Psoas muscle (tissue), 8 donors: Measurements from ENCODE around the gene YIF1B. TPM values are rescaled to one million over a fixed set of nuclear protein-coding genes. Genes with fewer than 3 reads are reported as not detected.

Experiments
- ATAC-seq, 4 donors: fragments of 200-7000 bp; cut with Tn5 transposase; one replicate each; pipeline ENCODE4 v1.9.1; 2020; ENCODE audit warnings: moderate library complexity in 3 of 4, mild to moderate bottlenecking in 2 of 4
- DNase-seq, 2 donors: peaks; one replicate each; pipeline ENCODE4 v3.0.0-alpha.2; 2020
- H3K27ac ChIP-seq: fragments of 200-600 bp; one replicate; pipeline ENCODE4 v1.8.0; 2022
- H3K27me3 ChIP-seq, 3 donors: fragments of 200-600 bp in 1 of 3; one replicate each; pipeline versions ENCODE4 v1.6.1 to v1.8.0; 2013 to 2022; ENCODE audit warnings: low read length in 2 of 3, mild to moderate bottlenecking in 2 of 3, moderate library complexity in 1 of 3; ENCODE audit not compliant: insufficient read depth in 3 of 3
- H3K36me3 ChIP-seq, 2 donors: fragments of 200-600 bp in 1 of 2; one replicate each; pipeline versions ENCODE4 v1.6.1 to v1.8.0; 2013 to 2022; ENCODE audit warnings: low read depth in 1 of 2, mild to moderate bottlenecking in 1 of 2, moderate library complexity in 1 of 2; ENCODE audit not compliant: insufficient read depth in 1 of 2
- H3K4me1 ChIP-seq: fragments of 200-600 bp; one replicate; pipeline ENCODE4 v1.8.0; 2022
- H3K4me3 ChIP-seq: fragments of 200-600 bp; one replicate; pipeline ENCODE4 v1.8.0; 2022; ENCODE audit warnings: mild to moderate bottlenecking
- H3K9me3 ChIP-seq: fragments of 200-600 bp; one replicate; pipeline ENCODE4 v1.8.0; 2022
- CTCF ChIP-seq: fragments of 200-600 bp; IDR thresholded peaks from one replicate; pipeline ENCODE4 v1.8.0; 2022; ENCODE audit warnings: antibody characterized with exemption
- WGBS, 3 donors: extraction: QIAGEN DNeasy Blood & Tissue Kit; methylation state at CpG; one replicate each; pipeline versions ENCODE4 v1.1.6 to v1.1.7; 2013; 5-methylcytosine and 5-hydroxymethylcytosine counted together
- intact Hi-C, 2 donors: fragments of 100-400 bp; cut with DNase I; formaldehyde crosslinking; loops; one replicate each; pipeline versions ENCODE4 v1.11.0 to v1.14.2; 2022
- polyA plus RNA-seq, 3 donors: library from polyadenylated mRNA; stranded (reverse); fragments of 200-250 nt; gene quantifications; one replicate each; pipeline ENCODE4 v1.2.3, GENCODE V29; 2013
- total RNA-seq, 4 donors: library from RNA; stranded (reverse); fragmentation: NEBNext Ultra II Directional in 2 of 4; extraction: Animal tissue kit (Norgen Biotek cat#: 25700) in 2 of 4; gene quantifications; one replicate each; pipeline versions ENCODE4 v1.2.1 to v1.2.4, GENCODE V29; 2021 to 2023
- donor health status: healthy with polysubstance abuse.
- donor health status: DM: no; HTN: no; CAD: no; lungs with moderate emphysema.
- donor health status: Bipolar disorder and iron deficiency.
- donor health status: healthy.
- donor health status: DM: yes; HTN: yes; CAD: no.
- donor health status: DM: no; HTN: no; CAD: no.
- donor health status: DM: no; HTN: no; CAD: no.
- donor health status: DM: yes; HTN: yes; CAD: no.

Gene YIF1B
- total and polyA plus RNA-seq, 7 donors: 20.1 to 57.7 (median 27.2) TPM

GRCh38 chr19:38308926-38309614 lies 6.7 kb downstream of the YIF1B start:
- Histone ChIP-seq H3K9me3 (no peaks in the 10 kb centered on the region), H3K4me3 (no peak overlapping the region), H3K36me3 (peaks cover 0 to 41% of the 10 kb centered on the region in 2 donors), H3K27ac (no peak overlapping the region), H3K4me1 (no peaks in the 10 kb centered on the region), H3K27me3 (no peaks in the 10 kb centered on the region)
- 87 to 91% (median 88%) methylated on average over 22 to 24 of the region's 24 CpGs for WGBS, 3 donors
- intact Hi-C loops: no loop called here
- DNase-seq (no peak), ATAC-seq (no peak)
- TF ChIP-seq CTCF: no peak

- Histone ChIP-seq H3K27me3 (no peaks in the 10 kb centered on the region), H3K9me3 (no peaks in the 10 kb centered on the region), H3K36me3 (peaks cover 0 to 41% of the 10 kb centered on the region in 2 donors), H3K4me1 (no peaks in the 10 kb centered on the region), H3K4me3 (no peak overlapping the region), H3K27ac (no peak overlapping the region)
- WGBS, 3 donors: 87 to 90% (median 89%) methylated on average over 12 of the region's 12 CpGs
- no peak for ATAC-seq
- intact Hi-C loops: no loop called here
- no peak for TF ChIP-seq CTCF
- DNase-seq: no peak
Observed at GRCh38 chr19:38308006-38308766, 7.6 kb downstream of the YIF1B start.

GRCh38 chr19:38307597-38307996 lies 8.2 kb downstream of the YIF1B start:
- intact Hi-C loops: no loop called here
- H3K4me1 ChIP-seq: no peaks in the 10 kb centered on the region
- H3K27me3 ChIP-seq: no peaks in the 10 kb centered on the region
- no peaks in the 10 kb centered on the region for H3K9me3 ChIP-seq
- TF ChIP-seq CTCF: no peak
- H3K36me3 ChIP-seq: peaks cover 0 to 41% of the 10 kb centered on the region in 2 donors
- H3K27ac ChIP-seq: no peak overlapping the region
- ATAC-seq (no peak), DNase-seq (no peak)
- WGBS, 3 donors: 87 to 93% (median 89%) methylated on average over 8 of the region's 8 CpGs
- no peak overlapping the region for H3K4me3 ChIP-seq

- no peak for TF ChIP-seq CTCF
- H3K36me3 ChIP-seq: peaks cover 0 to 41% of the 10 kb centered on the region in 2 donors
- 94 to 98% (median 97%) methylated on average over 4 of the region's 4 CpGs for WGBS, 3 donors
- intact Hi-C loops: no loop called here
- no peaks in the 10 kb centered on the region for H3K4me1 ChIP-seq
- H3K4me3 ChIP-seq: no peak overlapping the region
- H3K27me3 ChIP-seq: no peaks in the 10 kb centered on the region
- no peak overlapping the region for H3K27ac ChIP-seq
- ATAC-seq (no peak), DNase-seq (no peak)
- H3K9me3 ChIP-seq: no peaks in the 10 kb centered on the region
Observed at GRCh38 chr19:38307076-38307475, 8.7 kb downstream of the YIF1B start.
